HepG2 (cell line): ENCODE data around the gene SLC11A1. TPM values are rescaled to one million over a fixed set of nuclear protein-coding genes. Genes with fewer than 3 reads are reported as not detected.
A peak's percentile ranks its signal among the peaks of the same experiment; 100 is the strongest.

ENCODE experiments used
- CENPX ChIP-seq: sonication (generic); formaldehyde crosslinking; IDR thresholded peaks from 2 replicates; pipeline ENCODE4 v1.9.0; 2021; ENCODE audit warnings: mild to moderate bottlenecking, missing genetic modification reagents, moderate library complexity
- DNMT3B ChIP-seq: conservative IDR thresholded peaks from 2 replicates; pipeline ENCODE4 v1.6.1; 2016; ENCODE audit warnings: missing biosample characterization, control low read depth
- DRAP1 ChIP-seq: IDR thresholded peaks from 2 replicates; pipeline ENCODE4 v1.6.1; 2016; ENCODE audit warnings: missing genetic modification reagents, missing compliant biosample characterization
- EP300 ChIP-seq, 3 experiments: sonication (generic) in 1 of 3; formaldehyde crosslinking in 1 of 3; IDR thresholded peaks; 2 replicates each; pipeline versions ENCODE4 v1.5.1 to v1.6.1; 2011 to 2020; ENCODE audit warnings: low read depth in 2 of 3, low read length in 2 of 3, borderline replicate concordance in 1 of 3, improper control_type of control experiment in 1 of 3, mild to moderate bottlenecking in 1 of 3, missing genetic modification reagents in 1 of 3, moderate library complexity in 1 of 3
- HNRNPK ChIP-seq: fragments of 200-400 bp; formaldehyde crosslinking; IDR thresholded peaks from 2 replicates; pipeline ENCODE4 v1.6.1; 2018; ENCODE audit warnings: low read length, low read depth, moderate library complexity, mild to moderate bottlenecking; ENCODE audit not compliant: poor library complexity, severe bottlenecking
- HOXD1 ChIP-seq: sonication (generic); formaldehyde crosslinking; IDR thresholded peaks from 2 replicates; pipeline ENCODE4 v1.5.0; 2020; ENCODE audit warnings: missing genetic modification reagents
- MAFG ChIP-seq: sonication (generic); formaldehyde crosslinking; IDR thresholded peaks from 2 replicates; pipeline ENCODE4 v1.5.1; 2020; ENCODE audit warnings: mild to moderate bottlenecking, missing genetic modification reagents
- NFATC3 ChIP-seq: sonication (generic); formaldehyde crosslinking; IDR thresholded peaks from 2 replicates; pipeline ENCODE4 v1.5.1; 2020; ENCODE audit warnings: mild to moderate bottlenecking, missing genetic modification reagents
- PLSCR1 ChIP-seq: sonication (generic); formaldehyde crosslinking; IDR thresholded peaks from 2 replicates; pipeline ENCODE4 v1.5.0; 2020; ENCODE audit warnings: missing genetic modification reagents, mild to moderate bottlenecking, borderline replicate concordance
- SALL1 ChIP-seq: sonication (generic); formaldehyde crosslinking; IDR thresholded peaks from 2 replicates; pipeline ENCODE4 v1.8.0; 2022; ENCODE audit warnings: mild to moderate bottlenecking, missing genetic modification reagents
- SETDB1 ChIP-seq: sonication (generic); formaldehyde crosslinking; IDR thresholded peaks from 2 replicates; pipeline ENCODE4 v1.5.1; 2020; ENCODE audit warnings: missing genetic modification reagents, mild to moderate bottlenecking, borderline replicate concordance
- SRSF4 ChIP-seq: fragments of 200-400 bp; formaldehyde crosslinking; IDR thresholded peaks from one replicate; pipeline ENCODE4 v1.6.1; 2018; ENCODE audit warnings: mild to moderate bottlenecking, low read depth, low read length, moderate library complexity; ENCODE audit not compliant: poor library complexity, severe bottlenecking
- SYNCRIP ChIP-seq: fragments of 200-400 bp; formaldehyde crosslinking; IDR thresholded peaks from 2 replicates; pipeline ENCODE4 v1.6.1; 2018; ENCODE audit warnings: mild to moderate bottlenecking, low read depth, low read length; ENCODE audit not compliant: insufficient read depth
- TRIM22 ChIP-seq: fragments of 450-650 bp; IDR thresholded peaks from 2 replicates; pipeline ENCODE4 v1.6.1; 2017
- ZKSCAN8 ChIP-seq: IDR thresholded peaks from 2 replicates; pipeline ENCODE4 v1.6.1; 2016; ENCODE audit warnings: borderline replicate concordance, missing genetic modification reagents, missing compliant biosample characterization
- ZNF567 ChIP-seq: sonication (generic); formaldehyde crosslinking; IDR thresholded peaks from 2 replicates; pipeline ENCODE4 v1.8.1; 2023; ENCODE audit warnings: mild to moderate bottlenecking, missing genetic modification reagents, borderline replicate concordance
- ZNF879 ChIP-seq: sonication (generic); formaldehyde crosslinking; IDR thresholded peaks from 2 replicates; pipeline ENCODE4 v1.8.1; 2023; ENCODE audit warnings: missing genetic modification reagents
- ZNF891 ChIP-seq: sonication (generic); formaldehyde crosslinking; IDR thresholded peaks from 2 replicates; pipeline ENCODE4 v1.5.0; 2020; ENCODE audit warnings: mild to moderate bottlenecking, missing genetic modification reagents
- polyA plus RNA-seq, 8 experiments: library from polyadenylated mRNA; depleted of rRNA in 3 of 8; stranded (reverse) in 7 of 8; unstranded in 1 of 8; fragments of >200 nt; fragmentation: Illumina TruSeq in 4 of 8; extraction: Trizol in 4 of 8; gene quantifications; 2 replicates each; pipeline versions ENCODE4 v1.2.1 to v1.2.3, GENCODE V29; 2011 to 2016; ENCODE audit warnings: low read depth in 4 of 8, missing spikeins in 1 of 8, mixed read lengths in 1 of 8; ENCODE audit not compliant: insufficient read depth in 1 of 8
- total RNA-seq, 5 experiments: library from RNA; depleted of rRNA; stranded (reverse); fragments of >200 nt; fragmentation: Illumina TruSeq; extraction: Trizol; gene quantifications; 2 replicates each; pipeline ENCODE4 v1.2.3, GENCODE V29; 2016; ENCODE audit warnings: low read depth in 1 of 5
- TF ChIP-seq, protein P1 (sequence below): sonication (generic); formaldehyde crosslinking; IDR thresholded peaks from 2 replicates; pipeline ENCODE4 v1.4.0; 2020; ENCODE audit warnings: missing genetic modification reagents
- TF ChIP-seq, protein P2 (sequence below): sonication (generic); formaldehyde crosslinking; IDR thresholded peaks from 2 replicates; pipeline ENCODE4 v1.4.0; 2020; ENCODE audit warnings: missing genetic modification reagents, borderline replicate concordance
- TF ChIP-seq, protein P3 (sequence below): IDR thresholded peaks from 2 replicates; pipeline ENCODE4 v1.6.1; 2016; ENCODE audit warnings: mild to moderate bottlenecking, missing biosample characterization, missing genetic modification reagents

SLC11A1 gene
- total and polyA plus RNA-seq, 2 of the 13 experiments (the other 11 are each of a cell fraction or from before 2014, with no cell fraction given) = 0.33 to 2.3 TPM

GRCh38 chr2:218389333-218390150 lies 7.5 kb downstream of the SLC11A1 start (continued):
- TF ChIP-seq, protein P1, sequence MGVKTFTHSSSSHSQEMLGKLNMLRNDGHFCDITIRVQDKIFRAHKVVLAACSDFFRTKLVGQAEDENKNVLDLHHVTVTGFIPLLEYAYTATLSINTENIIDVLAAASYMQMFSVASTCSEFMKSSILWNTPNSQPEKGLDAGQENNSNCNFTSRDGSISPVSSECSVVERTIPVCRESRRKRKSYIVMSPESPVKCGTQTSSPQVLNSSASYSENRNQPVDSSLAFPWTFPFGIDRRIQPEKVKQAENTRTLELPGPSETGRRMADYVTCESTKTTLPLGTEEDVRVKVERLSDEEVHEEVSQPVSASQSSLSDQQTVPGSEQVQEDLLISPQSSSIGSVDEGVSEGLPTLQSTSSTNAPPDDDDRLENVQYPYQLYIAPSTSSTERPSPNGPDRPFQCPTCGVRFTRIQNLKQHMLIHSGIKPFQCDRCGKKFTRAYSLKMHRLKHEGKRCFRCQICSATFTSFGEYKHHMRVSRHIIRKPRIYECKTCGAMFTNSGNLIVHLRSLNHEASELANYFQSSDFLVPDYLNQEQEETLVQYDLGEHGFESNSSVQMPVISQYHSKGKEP (CRISPR knock-in tag) = no peak
- no peak for TF ChIP-seq ZNF567
- peak; percentile 67; the same call in 1 of the 2 replicates for TF ChIP-seq SALL1 (CRISPR knock-in tag)
- no peak for TF ChIP-seq SYNCRIP
- TF ChIP-seq, protein P2, sequence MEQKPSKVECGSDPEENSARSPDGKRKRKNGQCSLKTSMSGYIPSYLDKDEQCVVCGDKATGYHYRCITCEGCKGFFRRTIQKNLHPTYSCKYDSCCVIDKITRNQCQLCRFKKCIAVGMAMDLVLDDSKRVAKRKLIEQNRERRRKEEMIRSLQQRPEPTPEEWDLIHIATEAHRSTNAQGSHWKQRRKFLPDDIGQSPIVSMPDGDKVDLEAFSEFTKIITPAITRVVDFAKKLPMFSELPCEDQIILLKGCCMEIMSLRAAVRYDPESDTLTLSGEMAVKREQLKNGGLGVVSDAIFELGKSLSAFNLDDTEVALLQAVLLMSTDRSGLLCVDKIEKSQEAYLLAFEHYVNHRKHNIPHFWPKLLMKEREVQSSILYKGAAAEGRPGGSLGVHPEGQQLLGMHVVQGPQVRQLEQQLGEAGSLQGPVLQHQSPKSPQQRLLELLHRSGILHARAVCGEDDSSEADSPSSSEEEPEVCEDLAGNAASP (CRISPR knock-in tag) = no peak
- no peak for TF ChIP-seq HNRNPK
- TF ChIP-seq, protein P3, sequence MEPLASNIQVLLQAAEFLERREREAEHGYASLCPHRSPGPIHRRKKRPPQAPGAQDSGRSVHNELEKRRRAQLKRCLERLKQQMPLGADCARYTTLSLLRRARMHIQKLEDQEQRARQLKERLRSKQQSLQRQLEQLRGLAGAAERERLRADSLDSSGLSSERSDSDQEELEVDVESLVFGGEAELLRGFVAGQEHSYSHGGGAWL = no peak; the same call in 1 of the 2 replicates
- TF ChIP-seq ZNF879 (CRISPR knock-in tag) = no peak
- TF ChIP-seq DRAP1 (CRISPR knock-in tag) = no peak; the same call in 1 of the 2 replicates
- no peak for TF ChIP-seq PLSCR1 (CRISPR knock-in tag)
- TF ChIP-seq TRIM22 = no peak
- no peak for TF ChIP-seq SETDB1 (CRISPR knock-in tag)
- TF ChIP-seq CENPX (CRISPR knock-in tag) = no peak
- TF ChIP-seq SRSF4 = no peak
- TF ChIP-seq MAFG (CRISPR knock-in tag) = no peak
- TF ChIP-seq ZNF891 (CRISPR knock-in tag) = 0 out of 2 replicates have a peak, but pooled peaks have one; percentile 31
- TF ChIP-seq DNMT3B (CRISPR knock-in tag) = 0 out of 2 replicates have a peak, but pooled peaks have one; percentile 56
- no peak for TF ChIP-seq HOXD1 (CRISPR knock-in tag)
- TF ChIP-seq NFATC3 (CRISPR knock-in tag) = no peak
- TF ChIP-seq ZKSCAN8 (CRISPR knock-in tag) = no peak
- peak in 1 of 2 experiments; percentile 35; a peak in 1 of 4 replicates for TF ChIP-seq EP300 (IDR thresholded peaks at IDR 0.05; ENCODE audit: low read depth in 2 of 2, low read length in 2 of 2)
- 0 out of 2 replicates have a peak, but pooled peaks have one; percentile 10 for TF ChIP-seq EP300 (CRISPR knock-in tag; IDR thresholded peaks at IDR 0.05; ENCODE audit: borderline replicate concordance)
